Spinal cord (tissue), 10 donors: ENCODE data around the gene LRTM2. TPM values are rescaled to one million over a fixed set of nuclear protein-coding genes. Genes with fewer than 3 reads are reported as not detected.
A peak's percentile ranks its signal among the peaks of the same experiment; 100 is the strongest.
"Not testable (repeated sequence)": the region's sequence is repeated elsewhere in the genome, so short reads cannot be mapped to it uniquely, and the experiment has no call there.

Source experiments
- DNase-seq, 6 donors: peaks; one replicate each; pipeline versions ENCODE4 v3.0.0 to v3.0.0-alpha.2; 2013 to 2015; ENCODE audit warnings: low spot score in 6 of 6, low read depth in 4 of 6
- H3K27ac ChIP-seq: one replicate; pipeline ENCODE4 v1.5.1; 2013; ENCODE audit warnings: low read depth, low read length, control low read depth
- H3K27me3 ChIP-seq: one replicate; pipeline ENCODE4 v1.6.1; 2013; ENCODE audit warnings: low read length; ENCODE audit not compliant: control insufficient read depth, insufficient read depth
- H3K36me3 ChIP-seq: one replicate; pipeline ENCODE4 v1.6.1; 2013; ENCODE audit warnings: low read length; ENCODE audit not compliant: control insufficient read depth, insufficient read depth
- H3K4me1 ChIP-seq: one replicate; pipeline ENCODE4 v1.6.1; 2013; ENCODE audit warnings: low read length; ENCODE audit not compliant: control insufficient read depth, insufficient read depth
- H3K4me3 ChIP-seq: one replicate; pipeline ENCODE4 v1.5.1; 2013; ENCODE audit warnings: low read depth, low read length, control low read depth
- H3K9me3 ChIP-seq: one replicate; pipeline ENCODE4 v1.6.1; 2013; ENCODE audit warnings: low read length; ENCODE audit not compliant: control insufficient read depth, insufficient read depth
- WGBS: methylation state at CpG from one replicate; pipeline ENCODE4 v1.1.5; 2013; ENCODE audit warnings: missing lambda C conversion rate; ENCODE audit not compliant: insufficient coverage; 5-methylcytosine and 5-hydroxymethylcytosine counted together
- polyA plus RNA-seq, 2 donors: library from polyadenylated mRNA; unstranded; fragments of 120-200 nt; gene quantifications; one replicate each; pipeline ENCODE4 v1.2.1, GENCODE V29; 2013; ENCODE audit not compliant: insufficient read length in 2 of 2
- total RNA-seq, 2 donors: library from RNA; depleted of rRNA in 1 of 2; stranded (reverse); fragments of 120-200 nt in 1 of 2; fragments of >200 nt in 1 of 2; gene quantifications; one replicate each; pipeline versions ENCODE4 v1.2.3 to v1.2.4, GENCODE V29; 2013 to 2014
- donor health status: healthy.

Gene LRTM2
- total and polyA plus RNA-seq, 4 donors: 1.4 to 9.6 (median 5.3) TPM

- Histone ChIP-seq H3K4me3 (no peak overlapping the region), H3K27ac (no peak overlapping the region), H3K27me3 (no peaks in the 10 kb centered on the region), H3K36me3 (no peaks in the 10 kb centered on the region), H3K4me1 (peaks cover under 1% of the 10 kb centered on the region), H3K9me3 (no peaks in the 10 kb centered on the region)
- DNase-seq: no peak
- 92% methylated on average over 9 of the region's 10 CpGs for WGBS
These were observed 9.5 kb upstream of the LRTM2 start for GRCh38 chr12:1810931-1811280.

- H3K27ac ChIP-seq: no peak overlapping the region
- 84% methylated on average over 26 of the region's 27 CpGs for WGBS
- no peak overlapping the region for H3K4me3 ChIP-seq
- H3K4me1 ChIP-seq: no peaks in the 10 kb centered on the region
- H3K9me3 ChIP-seq: no peaks in the 10 kb centered on the region
- no peaks in the 10 kb centered on the region for H3K27me3 ChIP-seq
- no peaks in the 10 kb centered on the region for H3K36me3 ChIP-seq
- DNase-seq: no peak
These were observed 9.0 kb upstream of the LRTM2 start for GRCh38 chr12:1811281-1811947.

GRCh38 chr12:1811948-1812291 is 8.4 kb upstream of the LRTM2 start:
- Histone ChIP-seq H3K4me1 (no peaks in the 10 kb centered on the region), H3K4me3 (no peak overlapping the region), H3K9me3 (no peaks in the 10 kb centered on the region), H3K27ac (no peak overlapping the region), H3K36me3 (no peaks in the 10 kb centered on the region), H3K27me3 (no peaks in the 10 kb centered on the region)
- WGBS: 81% methylated on average over 5 of the region's 6 CpGs
- no peak for DNase-seq

- Histone ChIP-seq H3K4me1 (no peaks in the 10 kb centered on the region), H3K4me3 (no peak overlapping the region), H3K36me3 (no peaks in the 10 kb centered on the region), H3K27me3 (no peaks in the 10 kb centered on the region), H3K9me3 (no peaks in the 10 kb centered on the region), H3K27ac (no peak overlapping the region)
- no peak for DNase-seq
- 80% methylated on average over 13 of the region's 17 CpGs for WGBS
These were observed 7.6 kb upstream of the LRTM2 start for GRCh38 chr12:1812650-1813302.

GRCh38 chr12:1814266-1814665 is 6.1 kb upstream of the LRTM2 start:
- no peak overlapping the region for H3K4me3 ChIP-seq
- H3K36me3 ChIP-seq: no peaks in the 10 kb centered on the region
- no peak overlapping the region for H3K27ac ChIP-seq
- no peak for DNase-seq
- no peaks in the 10 kb centered on the region for H3K9me3 ChIP-seq
- peaks cover 3% of the 10 kb centered on the region for H3K4me1 ChIP-seq
- 84% methylated on average over 8 of the region's 8 CpGs for WGBS
- peaks cover under 1% of the 10 kb centered on the region for H3K27me3 ChIP-seq

- H3K27ac ChIP-seq: no peak overlapping the region
- WGBS: 83% methylated on average over 1 of the region's 3 CpGs
These were observed 5.3 kb upstream of the LRTM2 start for GRCh38 chr12:1815108-1815507.

GRCh38 chr12:1815814-1816729 is 4.3 kb upstream of the LRTM2 start:
- peaks cover 21% of the 10 kb centered on the region for H3K4me1 ChIP-seq
- peaks cover 14% of the 10 kb centered on the region for H3K27me3 ChIP-seq
- H3K27ac ChIP-seq: no peak overlapping the region
- WGBS: 69% methylated on average over 20 of the region's 21 CpGs
- H3K36me3 ChIP-seq: no peaks in the 10 kb centered on the region
- peak in 1 of 6 donors; percentile 57 for DNase-seq
- H3K9me3 ChIP-seq: no peaks in the 10 kb centered on the region
- H3K4me3 ChIP-seq: no peak overlapping the region

More at GRCh38 chr12:1815108-1815507, 5.3 kb upstream of the LRTM2 start:
- no peak overlapping the region for H3K4me3 ChIP-seq
- H3K9me3 ChIP-seq: no peaks in the 10 kb centered on the region
- H3K27me3 ChIP-seq: peaks cover 7% of the 10 kb centered on the region
- no peak for DNase-seq
- H3K4me1 ChIP-seq: peaks cover 12% of the 10 kb centered on the region
- H3K36me3 ChIP-seq: no peaks in the 10 kb centered on the region

- Histone ChIP-seq H3K27me3 (peaks cover 21% of the 10 kb centered on the region), H3K36me3 (no peaks in the 10 kb centered on the region), H3K4me1 (peaks cover 29% of the 10 kb centered on the region), H3K9me3 (no peaks in the 10 kb centered on the region), H3K4me3 (no peak overlapping the region), H3K27ac (no peak overlapping the region)
- no peak for DNase-seq
- WGBS: 97% methylated on average over 9 of the region's 9 CpGs
These were observed 3.5 kb upstream of the LRTM2 start for GRCh38 chr12:1816730-1817348.

GRCh38 chr12:1817928-1818327 is 2.4 kb upstream of the LRTM2 start:
- WGBS: 95% methylated on average over 13 of the region's 28 CpGs
- not testable (repeated sequence) for H3K9me3 ChIP-seq

More at GRCh38 chr12:1817928-1818327, 2.4 kb upstream of the LRTM2 start:
- H3K4me3 ChIP-seq, H3K36me3 ChIP-seq, H3K27ac ChIP-seq, DNase-seq: not testable (repeated sequence)
- peaks cover 28% of the 10 kb centered on the region for H3K27me3 ChIP-seq
- peaks cover 36% of the 10 kb centered on the region for H3K4me1 ChIP-seq
